ENCODE results near the gene PCMT1.

DNA sequence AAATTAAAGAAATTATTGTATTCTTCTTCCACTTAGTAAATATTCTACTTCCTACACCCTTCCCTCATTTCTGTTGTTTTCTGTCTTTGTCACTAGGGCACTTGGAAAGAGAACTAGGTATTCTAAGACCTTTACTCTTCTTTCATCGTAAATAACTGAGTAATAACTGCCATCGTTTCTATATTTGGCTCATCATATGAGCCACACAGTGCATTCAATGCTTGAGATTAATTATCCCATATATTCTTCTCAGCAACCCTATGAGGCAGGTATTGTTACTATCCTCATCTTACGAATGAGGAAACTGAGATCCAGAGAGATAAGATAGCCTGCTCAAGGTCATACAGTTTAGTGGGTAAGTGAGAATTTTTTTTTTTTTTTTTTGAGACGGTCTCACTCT, 75.8 kb downstream of the PCMT1 start:
- no peak for TF ChIP-seq POLR2A (IDR thresholded peaks at IDR 0.05)
- TF ChIP-seq, protein P1, sequence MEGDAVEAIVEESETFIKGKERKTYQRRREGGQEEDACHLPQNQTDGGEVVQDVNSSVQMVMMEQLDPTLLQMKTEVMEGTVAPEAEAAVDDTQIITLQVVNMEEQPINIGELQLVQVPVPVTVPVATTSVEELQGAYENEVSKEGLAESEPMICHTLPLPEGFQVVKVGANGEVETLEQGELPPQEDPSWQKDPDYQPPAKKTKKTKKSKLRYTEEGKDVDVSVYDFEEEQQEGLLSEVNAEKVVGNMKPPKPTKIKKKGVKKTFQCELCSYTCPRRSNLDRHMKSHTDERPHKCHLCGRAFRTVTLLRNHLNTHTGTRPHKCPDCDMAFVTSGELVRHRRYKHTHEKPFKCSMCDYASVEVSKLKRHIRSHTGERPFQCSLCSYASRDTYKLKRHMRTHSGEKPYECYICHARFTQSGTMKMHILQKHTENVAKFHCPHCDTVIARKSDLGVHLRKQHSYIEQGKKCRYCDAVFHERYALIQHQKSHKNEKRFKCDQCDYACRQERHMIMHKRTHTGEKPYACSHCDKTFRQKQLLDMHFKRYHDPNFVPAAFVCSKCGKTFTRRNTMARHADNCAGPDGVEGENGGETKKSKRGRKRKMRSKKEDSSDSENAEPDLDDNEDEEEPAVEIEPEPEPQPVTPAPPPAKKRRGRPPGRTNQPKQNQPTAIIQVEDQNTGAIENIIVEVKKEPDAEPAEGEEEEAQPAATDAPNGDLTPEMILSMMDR (IDR thresholded peaks at IDR 0.05) = no peak

Data from testis (tissue), 2 donors.